HG03439 (cell line): Measurements from ENCODE around the gene P2RX1.

Source experiments
- ATAC-seq: cut with Tn5 transposase; IDR thresholded peaks from one replicate; pipeline ENCODE4 v1.9.1; 2021; ENCODE audit warnings: mild to moderate bottlenecking, moderate library complexity; ENCODE audit not compliant: unreplicated experiment

P2RX1 gene

DNA sequence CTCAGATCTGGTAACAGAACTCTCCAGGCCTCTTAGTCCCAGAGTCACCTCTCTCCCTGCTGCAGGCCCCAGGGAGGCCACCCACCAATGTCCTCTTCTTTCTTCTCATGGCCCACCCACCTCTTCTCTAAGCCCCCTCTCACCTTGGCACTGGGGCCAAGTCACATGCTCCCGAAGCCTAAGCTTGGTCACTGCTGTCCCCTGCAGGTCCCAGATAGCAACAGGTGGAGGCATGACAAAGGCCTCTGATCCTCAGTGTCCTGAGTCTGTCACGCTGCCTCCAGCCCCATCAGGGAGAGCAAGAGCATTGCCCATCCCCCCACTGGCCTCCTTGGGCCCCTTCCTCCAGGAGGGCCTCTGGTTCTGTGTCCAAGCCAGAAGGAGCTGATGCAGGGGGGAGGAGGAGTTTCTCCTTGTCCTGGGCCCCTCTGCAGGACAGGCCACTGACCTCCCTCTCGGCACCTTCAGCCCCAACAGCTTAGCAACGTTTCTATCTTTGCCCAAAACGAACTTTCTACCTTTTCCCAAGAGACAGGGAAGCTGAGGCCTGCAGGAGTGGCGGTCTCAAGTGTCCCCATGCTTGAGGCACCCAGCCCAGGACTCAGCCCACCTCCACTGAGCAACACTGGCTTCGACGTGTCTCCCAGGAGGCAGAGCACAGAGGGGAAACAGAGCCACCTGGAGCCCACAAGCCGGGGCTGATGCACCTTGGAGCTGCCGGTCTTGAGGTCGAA lies 8.6 kb downstream of the P2RX1 start:
- no peak for ATAC-seq

DNA sequence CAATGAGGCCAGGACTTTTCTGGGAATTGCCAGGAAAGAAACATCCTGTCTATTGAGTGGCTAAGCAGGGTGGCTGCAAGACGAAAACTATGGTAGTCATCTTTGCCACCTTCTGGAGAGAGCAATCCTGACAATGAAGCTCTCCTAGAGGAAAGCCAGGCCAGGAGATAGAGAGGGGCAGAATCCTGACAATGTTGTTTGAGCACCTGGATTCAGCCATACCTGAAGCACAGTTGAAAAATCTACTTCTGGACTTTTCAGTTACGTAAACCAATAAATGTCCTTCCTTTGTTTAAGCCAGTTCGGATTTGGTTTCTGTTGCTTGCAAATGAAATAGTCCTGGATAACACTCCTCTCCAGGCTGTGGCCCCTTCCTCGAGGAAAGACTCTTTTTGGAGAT lies 9.4 kb downstream of the P2RX1 start:
- ATAC-seq: no peak

DNA sequence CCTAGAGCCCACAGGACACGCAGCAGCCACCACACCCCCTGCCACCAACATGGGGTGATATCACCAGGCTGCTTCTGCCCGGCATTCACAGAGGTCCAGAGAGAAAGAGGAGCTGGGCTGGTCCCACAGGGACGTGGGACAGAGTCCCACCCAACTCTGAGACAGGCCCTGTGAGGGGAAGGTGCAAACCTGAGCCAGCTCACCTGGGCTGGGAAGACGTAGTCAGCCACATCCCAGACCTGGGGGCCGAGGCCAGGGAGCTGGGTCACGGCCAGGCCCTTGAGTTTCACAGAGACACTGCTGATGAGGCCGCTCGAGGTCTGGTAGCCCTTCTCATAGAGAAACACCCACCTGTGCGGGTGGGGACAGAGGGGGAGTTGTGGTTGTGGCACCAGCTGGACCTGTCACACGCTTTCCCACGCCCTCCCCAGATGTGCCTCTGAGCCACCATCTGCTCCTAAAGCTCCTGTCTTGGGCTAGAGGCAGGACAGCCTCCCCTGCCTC lies 11.2 kb downstream of the P2RX1 start:
- no peak for ATAC-seq

DNA sequence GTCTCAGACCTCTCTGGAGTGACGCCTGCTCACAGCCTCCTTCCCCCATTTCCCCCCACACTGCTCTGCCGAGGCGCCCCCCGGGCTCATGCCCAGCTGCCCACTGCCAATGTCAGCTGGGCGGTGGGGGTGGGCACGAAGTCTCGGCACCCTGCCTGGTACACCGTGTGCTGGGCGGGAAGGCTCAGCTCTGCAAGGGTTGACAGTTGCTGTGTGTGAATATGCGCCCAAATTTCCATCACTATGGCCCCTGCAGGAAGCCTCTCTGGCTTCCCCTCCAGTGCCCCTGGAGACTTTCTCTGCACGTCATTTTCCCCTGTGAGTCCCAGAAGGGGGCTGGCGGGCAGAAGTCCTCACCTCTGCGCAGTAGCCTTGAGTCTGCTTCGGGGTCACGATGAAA lies 11.8 kb downstream of the P2RX1 start:
- ATAC-seq: no peak

DNA sequence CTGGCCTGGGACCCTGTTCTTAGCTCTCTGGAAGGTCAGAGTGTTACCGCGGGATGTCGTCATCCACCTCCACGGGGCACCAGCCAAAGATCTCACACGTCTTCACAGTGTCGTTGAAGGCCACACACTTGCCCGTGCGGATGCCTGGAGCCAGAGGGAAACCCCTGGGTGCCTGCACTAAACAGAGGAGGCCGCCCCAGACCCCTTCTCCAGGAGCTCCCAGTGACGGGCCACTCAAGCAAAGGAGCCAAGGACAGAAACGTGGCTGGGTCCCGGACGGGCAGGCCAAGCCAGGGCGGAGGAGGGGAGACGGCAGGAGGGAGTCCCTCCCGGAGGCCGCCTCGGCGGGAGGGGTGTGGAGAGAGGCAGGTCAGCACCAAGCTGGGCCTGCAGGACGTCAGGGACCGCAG lies 12.4 kb downstream of the P2RX1 start:
- ATAC-seq: no peak

DNA sequence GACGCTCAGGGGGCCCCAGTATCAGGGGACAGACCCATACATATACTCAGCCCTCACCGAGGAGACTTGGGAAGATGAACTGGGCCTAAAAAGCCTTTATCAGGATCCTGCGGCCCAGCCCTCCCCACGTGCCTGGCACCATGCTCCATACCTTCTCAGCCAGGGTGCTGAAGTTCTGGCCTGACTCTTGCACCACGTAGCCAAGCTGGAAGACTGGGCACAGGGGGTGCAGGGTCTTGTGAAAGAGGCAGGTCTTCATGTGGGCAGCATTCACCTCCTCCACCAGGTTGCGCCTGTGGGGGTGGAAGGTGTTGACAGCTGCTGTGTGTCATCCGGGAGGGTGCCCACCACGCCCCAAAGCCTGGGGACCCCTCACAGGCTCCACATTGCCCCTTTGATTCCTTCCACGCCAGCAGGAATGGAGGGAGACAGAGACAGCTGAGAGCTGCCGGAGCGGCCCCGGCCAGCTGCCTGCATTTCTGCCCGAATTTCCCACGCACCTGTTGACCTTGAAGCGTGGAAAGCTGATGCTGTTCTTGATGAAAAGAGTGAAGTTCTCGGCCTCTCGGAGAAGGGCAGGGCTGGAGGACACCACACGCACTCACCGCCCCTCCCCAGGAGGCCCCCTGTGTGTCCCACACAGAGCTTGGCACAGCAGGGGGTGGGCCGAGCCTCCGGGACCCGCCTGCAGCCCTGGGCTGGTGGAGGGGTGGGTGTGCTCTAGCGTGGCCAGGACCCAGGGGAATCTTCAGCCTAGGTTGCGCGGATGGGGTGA lies 13.0 kb downstream of the P2RX1 start:
- ATAC-seq: no peak

DNA sequence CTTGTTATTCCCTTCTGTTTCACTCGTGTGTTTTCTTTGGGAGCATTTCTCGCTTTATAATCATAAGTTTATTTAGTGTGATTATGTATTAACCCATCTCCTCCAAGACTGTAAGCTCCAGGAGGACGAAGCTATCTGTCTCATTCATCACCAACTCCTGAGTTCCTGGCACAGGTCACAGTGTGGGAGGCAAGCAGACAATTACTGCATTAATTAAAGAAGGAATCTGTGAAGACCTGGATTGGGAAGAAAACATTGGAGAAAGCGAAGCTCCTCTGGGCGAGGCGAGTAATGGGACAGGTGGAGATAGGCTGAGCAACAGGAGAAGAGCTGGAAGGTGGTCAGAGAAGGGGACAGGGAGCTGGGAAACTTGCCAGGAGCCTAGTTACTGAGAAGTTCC lies 15.6 kb downstream of the P2RX1 start:
- no peak for ATAC-seq

DNA sequence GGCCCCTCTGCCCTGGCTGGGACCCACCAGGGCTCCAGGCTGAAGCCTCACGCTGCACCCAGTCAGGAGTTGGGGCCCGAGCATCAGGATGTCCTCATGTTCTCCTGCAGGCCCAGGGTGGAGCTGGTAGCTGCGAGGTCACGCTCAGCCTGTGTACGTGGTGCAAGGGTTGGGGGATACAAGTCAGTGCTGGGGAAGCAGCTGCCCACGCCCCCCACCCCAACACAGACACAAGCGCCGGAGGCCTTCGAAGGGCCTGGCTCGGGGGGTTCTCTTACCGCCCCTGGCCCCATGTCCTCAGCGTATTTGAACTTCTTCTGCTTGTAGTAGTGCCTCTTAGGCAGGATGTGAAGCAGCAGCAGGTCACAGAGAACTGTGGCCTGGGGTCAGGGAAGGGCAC lies 18.5 kb downstream of the P2RX1 start:
- ATAC-seq: no peak

DNA sequence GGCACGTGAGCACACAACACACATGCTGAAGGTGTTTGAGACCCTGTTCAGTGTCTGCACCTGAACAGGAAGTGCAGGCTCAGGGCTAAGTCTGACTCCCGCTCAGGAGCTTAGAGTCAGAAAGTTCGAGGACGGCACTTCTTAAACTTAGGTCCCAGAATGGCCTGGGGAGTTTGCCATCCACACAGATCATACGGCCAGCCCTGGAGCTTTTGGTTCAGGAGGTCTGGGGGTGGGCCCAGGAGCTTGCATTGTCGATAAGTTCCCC lies 19.4 kb downstream of the P2RX1 start:
- ATAC-seq: no peak

DNA sequence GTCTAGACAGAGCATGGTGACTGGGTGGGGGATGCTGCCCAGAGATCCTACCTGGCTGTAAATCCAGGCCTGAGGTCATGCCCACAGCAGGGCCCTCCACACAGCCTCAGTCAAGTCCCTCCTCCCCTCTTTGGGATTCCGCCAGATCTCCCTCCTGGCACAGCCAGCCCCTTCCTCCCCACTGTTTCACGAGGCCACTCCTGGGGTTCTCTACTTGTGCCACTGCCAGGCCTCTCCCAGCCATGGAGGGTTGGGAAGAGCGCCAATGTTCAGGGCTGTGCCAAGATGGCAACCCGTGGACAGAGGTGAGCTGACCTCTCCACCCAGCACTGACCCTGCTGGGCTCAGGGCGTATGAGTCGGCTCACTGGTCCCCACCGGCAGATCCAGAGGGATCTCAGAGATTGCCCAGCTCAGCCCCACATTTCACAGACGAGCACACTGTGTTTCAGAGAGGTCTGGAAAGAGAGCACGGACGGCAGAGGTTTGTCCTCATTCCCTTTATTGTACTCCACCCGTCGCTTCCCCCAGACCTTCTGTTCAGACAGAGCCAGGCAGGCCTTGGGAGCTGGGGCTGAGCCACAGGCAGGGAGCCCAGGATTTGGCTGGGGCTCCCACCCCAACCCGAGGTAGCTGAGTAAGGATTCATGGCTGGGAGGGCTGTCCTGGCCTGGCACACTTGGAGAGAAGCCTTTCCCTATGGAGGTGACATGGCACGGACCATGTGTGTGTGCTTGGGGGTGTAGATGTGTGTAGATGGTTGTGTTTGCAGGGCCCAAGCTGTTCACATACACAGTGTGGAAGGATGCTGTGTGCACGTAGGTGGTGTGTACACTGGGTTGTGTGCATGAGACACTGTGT lies 19.9 kb downstream of the P2RX1 start:
- no peak for ATAC-seq

DNA sequence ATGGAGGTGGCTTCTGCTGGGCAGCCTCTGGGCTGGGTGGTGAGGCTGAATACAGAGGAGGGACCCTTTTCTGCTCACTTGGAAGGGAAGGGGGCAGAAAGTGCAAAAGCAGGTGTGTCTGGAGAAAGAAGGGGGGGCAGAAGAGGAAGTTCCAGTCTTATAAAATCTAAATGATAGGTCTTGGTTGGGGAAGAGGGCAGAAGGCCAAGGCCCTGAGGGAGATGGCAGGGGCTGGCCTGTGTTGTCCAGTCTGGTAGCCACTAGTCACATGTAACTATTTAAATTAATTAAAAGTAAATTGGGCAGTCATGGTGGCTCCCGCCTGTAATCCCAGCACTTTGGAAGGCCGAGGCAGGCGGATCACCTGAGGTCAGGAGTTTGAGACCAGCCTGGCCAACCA lies 20.9 kb downstream of the P2RX1 start:
- ATAC-seq: no peak

DNA sequence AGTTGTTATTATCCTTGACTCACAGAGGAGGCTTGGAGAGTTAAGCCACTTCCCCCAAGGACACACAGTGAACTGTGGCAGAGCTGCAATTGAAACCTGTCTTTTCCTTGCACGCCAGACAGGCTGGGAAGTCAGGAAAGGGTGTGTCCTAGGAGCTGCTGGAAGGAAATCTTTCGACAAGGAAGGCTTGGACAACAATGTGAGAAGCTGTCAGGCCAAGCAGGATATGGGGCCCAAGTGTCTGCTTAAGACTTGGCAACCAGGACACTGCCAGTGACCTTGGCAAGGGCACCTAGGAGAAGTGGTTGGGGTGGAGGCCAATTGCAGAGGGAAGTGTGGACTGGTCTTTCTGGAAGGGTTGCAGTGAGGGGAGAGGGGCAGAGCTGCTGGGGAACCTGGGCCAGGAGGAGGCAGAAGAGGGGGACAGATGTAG lies 21.3 kb downstream of the P2RX1 start:
- ATAC-seq: no peak

DNA sequence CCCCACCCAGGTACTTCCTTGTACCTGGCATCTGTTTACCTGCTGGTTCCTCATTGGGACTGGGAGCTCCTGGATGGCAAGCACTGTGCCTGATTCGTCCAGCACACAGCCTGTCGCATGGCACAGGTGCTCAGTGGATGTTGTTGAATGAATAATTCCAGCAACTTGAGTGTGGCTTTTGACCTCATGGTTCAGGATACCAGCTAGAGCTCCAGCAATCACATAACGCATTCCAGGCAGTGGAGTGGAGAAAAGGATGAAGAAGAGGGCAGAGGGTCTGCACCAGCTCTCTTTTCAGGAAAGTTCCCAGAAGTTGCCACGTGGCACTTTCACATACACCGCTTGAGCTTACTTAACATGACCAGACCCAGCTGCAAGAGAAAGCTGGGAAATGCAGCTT lies 22.1 kb downstream of the P2RX1 start:
- ATAC-seq: no peak

DNA sequence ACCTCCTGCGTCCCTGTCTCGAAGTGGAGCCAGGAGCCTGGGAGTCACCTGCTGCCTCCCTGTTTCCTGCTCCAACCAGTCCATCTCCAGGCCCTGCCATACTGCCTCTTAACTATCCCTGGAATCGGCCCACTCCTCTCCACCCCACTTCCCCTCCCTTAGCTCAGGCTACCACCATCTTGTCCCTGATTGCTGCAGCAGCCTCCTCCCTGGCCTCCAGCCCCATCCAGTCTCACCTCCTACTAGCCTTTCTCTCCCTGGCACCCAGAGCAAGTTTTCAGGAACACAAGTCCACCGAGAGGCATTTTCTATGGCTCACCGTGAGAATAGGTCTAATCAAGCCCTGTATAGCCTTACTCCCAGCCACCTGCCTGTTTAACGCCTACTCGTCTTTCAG lies 22.5 kb downstream of the P2RX1 start:
- no peak for ATAC-seq

DNA sequence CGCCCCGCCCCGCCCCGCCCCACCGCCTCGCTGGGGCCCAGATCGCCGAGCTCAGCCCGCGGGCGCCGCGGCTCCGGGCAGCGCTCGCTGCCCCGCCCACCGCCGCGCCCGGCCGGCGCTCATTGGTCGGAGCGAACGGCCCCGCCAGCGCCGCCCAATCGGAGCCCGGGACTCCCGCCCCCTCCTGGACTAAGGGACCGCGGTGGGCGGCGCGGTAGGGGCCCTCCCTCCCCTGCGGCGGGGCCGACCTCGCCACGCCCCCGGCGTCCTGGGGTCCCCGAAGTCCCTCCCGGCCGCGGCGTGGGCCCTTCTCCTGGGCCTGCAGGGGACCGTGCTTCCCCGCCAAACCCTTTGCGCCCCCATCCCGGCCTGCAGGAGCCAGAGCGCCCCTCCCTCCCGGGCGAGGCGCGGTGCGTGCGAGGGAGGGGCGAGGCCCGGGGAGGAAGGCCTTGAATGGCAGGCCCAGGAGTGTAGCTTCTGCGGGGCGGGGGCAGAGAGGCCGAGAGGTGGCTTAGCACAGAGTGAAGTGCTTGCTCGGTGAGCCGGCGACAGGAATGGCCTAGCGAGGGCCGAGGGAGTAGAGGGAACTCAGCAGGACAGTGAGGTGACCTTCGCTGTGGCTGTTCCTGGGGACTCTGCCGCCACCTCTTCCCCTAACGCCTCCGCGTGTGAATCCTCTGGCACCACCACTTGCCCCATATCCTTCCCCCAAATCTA lies 23.1 kb downstream of the P2RX1 start, which contains the start of gene CAMKK1:
CAMKK1 (minus strand) TSS at position 51 of the 717 bp plus-strand sequence. CDS start 7,366 bp downstream, outside the sequence.
- peak; percentile 74 for ATAC-seq

DNA sequence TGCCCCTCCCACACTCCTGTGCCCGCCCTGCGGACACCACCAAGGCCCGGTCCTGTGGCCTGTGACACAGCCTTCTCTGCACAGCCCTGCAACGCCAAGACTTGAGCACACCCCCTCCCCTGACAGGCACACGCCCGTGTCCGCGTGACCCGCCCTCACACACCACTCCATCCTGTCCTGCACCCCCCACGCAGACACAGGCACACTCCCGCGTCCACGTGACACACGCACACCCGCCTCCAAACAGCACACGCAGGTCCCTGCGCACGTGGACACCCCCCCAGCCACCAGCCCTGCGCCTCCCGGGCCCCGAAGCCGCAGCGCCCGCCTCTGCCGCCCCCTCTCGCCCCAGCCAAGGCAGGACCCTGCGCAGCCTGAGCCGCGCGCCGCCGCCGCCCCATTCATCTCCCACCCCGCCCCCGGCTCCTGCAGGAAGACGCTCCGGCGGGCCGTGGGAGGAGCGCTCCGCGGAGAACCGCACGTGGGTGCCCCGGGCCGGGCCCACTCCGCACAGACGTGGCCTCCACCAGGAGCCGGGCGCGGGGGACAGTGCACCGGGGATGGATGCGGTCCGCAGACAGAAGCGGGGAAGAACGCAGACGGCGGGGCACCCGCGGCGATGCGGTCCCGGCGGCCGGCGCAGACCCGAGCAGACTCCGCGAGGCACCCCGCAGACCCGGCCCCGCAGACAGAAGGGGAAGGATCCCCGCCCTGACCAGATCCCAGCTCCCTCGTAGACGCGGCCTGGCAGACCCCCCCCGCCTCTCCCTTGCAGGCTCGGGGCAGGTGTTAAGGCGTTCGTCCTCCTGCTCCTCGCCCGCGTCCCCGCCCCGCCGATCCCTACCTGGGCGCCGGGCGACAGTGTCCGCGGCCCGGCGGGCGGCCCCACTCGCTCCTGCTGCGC lies 23.9 kb downstream of the P2RX1 start:
- ATAC-seq: peak; percentile 18

DNA sequence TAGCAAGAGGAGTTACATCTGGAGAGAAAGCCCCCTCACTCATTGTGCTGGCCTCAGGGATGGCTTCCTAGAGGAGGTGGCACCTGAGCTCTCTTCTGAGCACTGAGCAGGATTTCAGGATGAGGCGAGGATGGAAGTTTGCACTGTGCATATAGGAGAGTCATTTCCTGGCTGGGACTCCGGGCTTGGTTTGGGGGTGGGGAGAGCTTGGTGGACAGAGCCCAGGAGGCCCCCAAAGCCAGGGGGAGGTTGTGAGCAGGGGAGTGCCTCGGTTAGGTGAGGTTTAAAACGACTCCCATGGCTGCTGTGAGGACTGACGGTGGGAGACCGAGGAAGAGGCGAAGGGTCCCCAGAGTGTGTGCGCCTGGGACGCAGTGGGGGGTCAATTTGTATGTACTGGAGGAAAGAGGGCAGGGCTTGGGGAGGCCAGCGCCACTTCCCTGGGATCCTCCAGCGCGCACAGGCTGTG lies 24.6 kb downstream of the P2RX1 start:
- ATAC-seq: no peak

DNA sequence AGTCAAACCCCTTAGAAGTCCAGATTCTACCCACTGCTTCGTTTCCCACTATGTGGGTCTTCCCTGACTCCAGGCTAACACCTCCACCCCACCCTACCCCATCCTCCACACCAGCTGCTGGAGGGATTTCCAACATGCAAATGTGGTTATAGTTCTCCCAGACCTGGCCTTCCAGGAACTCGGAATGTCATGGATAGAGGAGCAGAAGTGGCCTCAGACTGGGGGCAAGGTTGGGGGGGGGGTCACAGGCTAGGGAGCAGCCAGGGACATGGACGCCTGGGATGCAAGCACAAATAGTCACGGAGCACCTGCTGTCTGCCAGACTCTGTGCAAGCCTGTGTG lies 25.4 kb downstream of the P2RX1 start:
- ATAC-seq: no peak

DNA sequence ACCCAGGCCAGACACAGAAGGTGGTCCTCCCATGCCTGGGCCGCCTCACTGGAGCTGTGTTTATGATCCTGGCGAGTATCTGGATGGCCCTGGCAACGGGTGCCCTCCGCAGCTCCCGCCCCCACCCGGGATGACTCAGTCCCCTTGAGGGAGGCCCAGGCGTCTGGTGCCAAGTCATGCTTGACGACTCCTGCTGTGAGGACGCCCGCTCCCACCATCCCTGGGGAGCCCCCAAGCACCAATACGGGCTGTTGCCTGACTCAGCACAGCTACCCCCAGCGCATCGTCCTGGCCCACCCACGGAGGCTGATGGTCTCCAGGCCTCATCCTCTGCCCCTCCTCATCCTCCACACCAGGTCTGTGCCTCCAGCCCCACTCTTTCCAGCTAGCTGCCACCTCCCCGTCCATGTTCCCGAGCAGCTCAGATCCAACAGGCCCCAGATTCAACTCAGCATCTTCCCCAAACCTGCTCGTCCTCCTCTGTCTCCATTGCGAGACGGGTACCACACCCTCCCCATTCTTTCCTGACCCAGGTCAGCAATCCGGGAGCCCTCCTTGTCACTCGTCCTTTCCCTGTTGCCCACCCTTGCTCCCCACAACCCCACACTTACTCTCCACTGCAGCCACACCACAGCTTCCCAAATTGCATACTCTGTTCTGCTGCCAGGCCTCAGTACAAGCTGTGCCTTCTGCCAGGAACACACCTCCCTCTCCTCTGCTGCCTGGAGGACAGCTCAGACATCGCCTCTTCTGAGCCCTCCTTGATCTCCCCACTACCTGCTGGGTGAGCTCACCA lies 26.0 kb downstream of the P2RX1 start:
- ATAC-seq: no peak
